ENCODE results near the gene MED31.

GRCh38 chr17:6695565-6695964 lies 44.2 kb upstream of the MED31 start:
- no peak for TF ChIP-seq CTCF (IDR thresholded peaks at IDR 0.05)
- TF ChIP-seq SREBF2 (IDR thresholded peaks at IDR 0.05), result no peak
- no peak for TF ChIP-seq SMC3 (IDR thresholded peaks at IDR 0.05)
- TF ChIP-seq TP53 (CRISPR knock-in tag; IDR thresholded peaks at IDR 0.05), result no peak
- no peak for TF ChIP-seq POLR2A (IDR thresholded peaks at IDR 0.05; ENCODE audit: low read length)
- no peak for TF ChIP-seq RAD21 (conservative IDR thresholded peaks at IDR 0.05 in 1 of 2, IDR thresholded peaks at IDR 0.05 in 1 of 2)
- no peak for TF ChIP-seq MAZ (IDR thresholded peaks at IDR 0.05; ENCODE audit: borderline replicate concordance, low read depth, low read length)
- no peak for TF ChIP-seq PBX3 (IDR thresholded peaks at IDR 0.05)
- no peak for TF ChIP-seq MAX (IDR thresholded peaks at IDR 0.05)
